Endometrial microvascular endothelial cells (primary cell): Measurements from ENCODE around the gene MIAT. TPM values are rescaled to one million over a fixed set of nuclear protein-coding genes. Genes with fewer than 3 reads are reported as not detected.
"Not testable (repeated sequence)": the region's sequence is repeated elsewhere in the genome, so short reads cannot be mapped to it uniquely, and the experiment has no call there.

Experiments used
- in situ Hi-C: cut with HindIII; loops from 2 replicates; pipeline ENCODE4 v1.10.0; 2017; ENCODE audit warnings: low sequenced_read_pairs, low pct_unique_long_range_greater_than_20kb; ENCODE audit errors: inconsistent ontology term
- total RNA-seq: library from RNA; depleted of rRNA; stranded (reverse); fragments of >200 nt; gene quantifications from one replicate; pipeline ENCODE4 v1.2.3, GENCODE V29; 2015; ENCODE audit errors: inconsistent ontology term

MIAT gene
- total RNA-seq, 1 donor from 2014 or later = not detected

GRCh38 chr22:26684168-26684567 is 26.8 kb downstream of the MIAT start:
- in situ Hi-C loops = loop anchor here (25.0 kb wide), 1 partner anchor 728 kb away; no protein-coding TSS in a partner anchor

DNA sequence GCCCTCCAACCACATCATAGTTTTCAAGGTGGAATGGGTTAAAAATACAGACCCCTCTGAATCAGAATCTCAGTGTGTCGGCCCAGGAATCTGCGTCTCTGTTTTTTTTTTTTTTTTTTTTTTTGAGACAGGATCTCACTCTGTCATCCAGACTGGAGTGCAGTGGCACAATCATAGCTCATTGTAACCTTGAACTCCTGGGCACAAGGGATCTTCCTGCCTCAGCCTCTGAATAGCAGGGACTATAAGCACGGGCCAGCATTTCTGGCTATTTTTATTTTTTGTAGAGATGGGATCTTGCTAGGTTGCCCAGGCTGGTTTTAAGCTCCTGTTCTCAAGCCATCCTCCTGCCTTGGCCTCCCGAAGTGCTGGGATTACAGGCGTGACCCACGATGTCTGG is 28.2 kb downstream of the MIAT start:
- in situ Hi-C loops = loop anchor here (25.0 kb wide), 1 partner anchor 727 kb away; no protein-coding TSS in a partner anchor

- in situ Hi-C loops = loop anchor here (25.0 kb wide), 1 partner anchor 725 kb away; no protein-coding TSS in a partner anchor
These were observed 30.1 kb downstream of the MIAT start for GRCh38 chr22:26687439-26687838.

- in situ Hi-C loops = loop anchor here (25.0 kb wide), 1 partner anchor 723 kb away; no protein-coding TSS in a partner anchor
These were observed 32.3 kb downstream of the MIAT start for GRCh38 chr22:26689513-26690301.

- in situ Hi-C loops = loop anchor here (25.0 kb wide), 1 partner anchor 721 kb away; no protein-coding TSS in a partner anchor
These were observed 33.4 kb downstream of the MIAT start for GRCh38 chr22:26690654-26691376.

DNA sequence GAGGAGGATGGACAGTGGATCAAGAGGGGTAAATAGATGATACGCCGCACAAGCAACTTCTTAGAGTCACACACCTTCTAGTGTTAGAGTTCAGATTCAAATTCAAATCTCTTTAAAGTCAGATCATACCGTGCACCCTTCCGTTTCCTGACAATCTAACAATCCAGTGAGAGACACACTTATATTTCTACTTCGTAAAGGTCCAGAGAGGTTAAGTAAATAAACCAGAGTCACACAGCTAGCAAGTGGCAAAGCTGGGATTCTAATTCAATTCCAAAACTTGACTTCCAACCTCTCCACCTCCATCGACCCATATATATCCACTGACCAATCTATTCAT is 34.0 kb downstream of the MIAT start:
- in situ Hi-C loops = loop anchor here (25.0 kb wide), 1 partner anchor 721 kb away; no protein-coding TSS in a partner anchor

DNA sequence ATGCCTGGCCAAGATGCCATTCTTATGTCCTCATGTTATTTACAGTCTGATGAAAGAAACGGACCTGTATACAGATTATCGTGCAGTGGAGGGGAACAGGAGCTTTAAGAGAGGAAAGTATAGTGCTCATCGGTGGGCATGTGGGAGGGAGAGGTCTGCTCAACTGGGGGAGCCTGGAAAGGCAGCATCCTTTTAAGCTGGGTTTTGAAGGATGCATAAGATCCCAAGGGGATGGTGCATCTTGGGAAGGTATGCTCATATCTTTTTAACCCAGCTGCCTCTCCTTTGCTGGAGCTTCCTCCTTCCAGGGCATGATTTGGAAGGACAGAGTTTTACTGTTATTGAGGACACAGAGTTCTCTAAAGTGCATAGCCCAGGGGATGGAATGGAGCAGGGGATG is 34.8 kb downstream of the MIAT start:
- in situ Hi-C loops = loop anchor here (25.0 kb wide), 1 partner anchor 720 kb away; no protein-coding TSS in a partner anchor

GRCh38 chr22:26697151-26697550 is 39.8 kb downstream of the MIAT start:
- in situ Hi-C loops = loop anchor here (25.0 kb wide), 1 partner anchor 715 kb away; no protein-coding TSS in a partner anchor

- in situ Hi-C loops = no loop called here
These were observed 43.1 kb downstream of the MIAT start for GRCh38 chr22:26700462-26700861.

GRCh38 chr22:26700886-26701285 is 43.5 kb downstream of the MIAT start:
- in situ Hi-C loops = no loop called here

DNA sequence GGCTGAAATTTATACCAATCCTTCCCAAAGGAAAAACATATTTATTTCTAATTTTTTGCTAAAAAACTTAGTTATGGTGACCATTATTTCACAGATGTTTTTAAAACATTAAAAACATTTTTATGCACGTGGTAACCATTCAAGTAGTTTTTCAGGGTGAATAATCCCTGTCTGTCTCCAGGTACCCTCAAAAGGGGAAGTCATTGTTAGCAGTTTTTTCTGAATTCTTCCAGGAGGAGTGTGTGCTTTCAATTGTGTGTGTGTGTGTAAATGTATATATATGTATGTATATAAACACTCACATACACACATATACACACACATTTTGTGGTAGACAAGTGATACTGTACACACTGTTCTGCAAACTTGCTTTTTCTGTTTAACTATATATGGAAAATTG is 43.9 kb downstream of the MIAT start:
- in situ Hi-C loops = no loop called here

DNA sequence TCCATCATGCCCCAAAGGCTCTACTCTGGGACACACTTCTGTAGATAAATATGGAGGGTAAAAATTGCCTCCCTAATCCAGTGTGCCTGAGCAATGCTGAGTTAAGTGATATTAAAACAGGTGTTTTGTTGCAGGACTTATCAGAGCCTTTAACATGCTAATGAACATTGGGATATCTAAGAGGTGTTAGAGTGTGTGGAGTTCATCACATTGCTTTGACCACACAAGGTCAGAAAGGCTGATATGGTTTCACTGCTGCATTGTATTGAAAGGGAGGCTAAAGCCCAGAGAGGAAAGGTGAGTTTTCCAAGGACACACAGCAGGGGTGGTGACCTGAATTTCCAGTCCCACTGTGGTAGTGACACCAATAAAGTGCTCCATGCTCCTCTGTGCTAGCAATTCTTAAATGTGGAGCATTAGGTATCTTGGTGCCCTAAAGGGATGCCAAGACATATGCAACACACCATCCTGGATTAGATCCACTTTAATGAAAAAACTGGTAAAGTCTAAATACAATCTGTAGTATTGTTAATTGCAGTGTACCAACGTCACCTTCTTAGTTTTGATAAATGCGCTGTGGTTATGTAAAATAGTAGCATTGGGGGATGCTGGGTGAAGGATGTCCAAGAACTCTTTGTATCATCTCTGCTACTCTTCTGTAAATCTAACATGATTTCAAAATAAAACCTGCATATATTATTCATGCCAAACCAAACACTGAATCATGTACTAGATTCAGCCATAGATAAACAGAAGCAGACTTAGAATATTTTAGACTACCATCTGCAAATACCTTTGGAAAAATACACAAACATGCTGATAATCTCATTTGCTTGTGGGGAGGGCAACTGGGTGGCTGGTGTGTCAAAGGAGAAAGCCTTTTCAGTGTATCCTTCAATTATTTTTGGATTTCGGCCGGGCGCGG is 45.8 kb downstream of the MIAT start:
- in situ Hi-C loops = no loop called here

DNA sequence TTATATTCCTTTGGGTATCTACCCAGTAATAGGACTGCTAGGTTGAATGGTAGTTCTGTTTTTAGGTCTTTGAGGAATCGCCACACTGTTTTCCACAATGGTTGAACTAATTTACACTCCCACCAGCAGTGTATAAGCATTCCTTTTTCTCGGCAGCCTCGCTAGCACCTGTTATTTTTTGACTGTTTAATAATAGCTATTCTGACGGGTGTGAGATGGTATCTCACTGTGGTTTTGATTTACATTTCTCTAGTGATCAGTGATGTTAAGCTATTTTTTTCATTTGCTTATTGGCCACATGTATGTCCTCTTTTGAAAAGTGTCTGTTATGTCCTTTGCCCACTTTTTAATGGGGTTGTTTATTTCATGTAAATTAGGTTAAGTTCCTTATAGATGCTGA is 48.0 kb downstream of the MIAT start:
- in situ Hi-C loops = not testable (repeated sequence)

DNA sequence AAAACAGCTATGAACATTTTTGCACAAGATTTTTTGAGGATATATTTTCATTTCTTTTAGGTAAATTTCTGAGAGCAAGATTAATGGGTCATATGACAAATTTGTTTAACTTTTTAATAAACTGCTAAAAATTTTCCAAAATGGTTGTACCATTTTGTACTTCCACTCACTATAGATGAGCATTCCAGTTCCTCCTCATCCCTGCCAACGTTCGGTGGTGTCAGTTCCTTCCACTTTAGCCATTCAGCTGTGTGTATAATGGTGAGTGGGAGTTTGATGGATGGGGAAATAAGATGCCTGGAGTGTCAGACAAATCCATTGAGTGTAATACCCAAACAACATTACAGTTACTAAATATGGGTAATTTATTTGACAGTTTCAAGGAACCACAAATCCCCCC is 49.7 kb downstream of the MIAT start:
- in situ Hi-C loops = no loop called here

DNA sequence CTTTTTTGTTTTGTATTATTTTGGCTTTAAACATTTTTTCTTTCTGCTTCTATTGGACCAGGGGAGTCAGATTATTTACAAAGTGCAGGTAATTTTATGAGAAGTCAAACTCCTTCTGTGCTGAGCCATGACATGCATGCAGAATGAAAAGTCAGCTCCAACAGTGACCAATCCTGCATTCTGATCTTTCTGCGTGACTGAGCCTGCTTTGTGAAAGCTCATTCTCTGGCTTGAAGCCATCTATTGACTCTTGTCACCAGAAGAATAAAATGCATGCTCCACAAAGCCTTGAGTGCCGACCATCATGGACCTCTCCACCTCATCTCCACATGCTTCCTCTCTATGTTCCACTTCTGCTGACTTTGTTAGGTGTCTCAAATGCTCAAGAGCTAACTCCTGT is 50.2 kb downstream of the MIAT start:
- in situ Hi-C loops = no loop called here

GRCh38 chr22:26708256-26709009 is 51.0 kb downstream of the MIAT start:
- in situ Hi-C loops = no loop called here

- in situ Hi-C loops = no loop called here
These were observed 52.4 kb downstream of the MIAT start for GRCh38 chr22:26709617-26710390.
